ENCODE results near the gene TMCO4.
A peak's percentile ranks its signal among the peaks of the same experiment; 100 is the strongest.

The TMCO4 gene

DNA sequence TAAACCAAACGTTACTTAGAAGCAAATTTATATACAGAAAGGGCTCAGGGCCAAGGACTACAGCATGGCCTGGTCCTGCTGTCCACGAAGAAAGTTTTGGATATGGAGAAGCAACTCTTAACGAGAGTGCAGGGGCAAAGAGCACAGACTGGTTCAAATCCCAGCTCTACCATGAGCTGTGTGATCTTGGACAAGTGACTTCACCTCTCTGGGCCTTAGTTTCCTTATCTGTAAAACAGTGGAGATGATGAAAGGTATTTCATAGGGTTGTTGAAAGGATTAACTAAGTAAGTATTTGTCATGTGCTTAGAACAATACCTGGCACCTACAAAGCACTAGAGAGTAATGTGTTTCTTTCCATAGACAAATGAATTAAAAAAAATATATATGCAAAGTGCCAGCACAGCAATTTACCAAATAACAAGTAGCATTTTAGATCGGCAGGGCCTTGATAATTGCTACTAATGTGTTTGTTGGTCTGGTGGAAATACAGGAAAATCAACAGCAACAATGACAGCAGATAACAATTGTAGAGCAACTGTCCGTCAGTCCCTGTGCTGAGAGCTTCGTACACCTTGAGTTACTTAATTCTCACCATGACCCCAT lies 25.4 kb downstream of the TMCO4 start:
- DNase-seq, result no peak

DNA sequence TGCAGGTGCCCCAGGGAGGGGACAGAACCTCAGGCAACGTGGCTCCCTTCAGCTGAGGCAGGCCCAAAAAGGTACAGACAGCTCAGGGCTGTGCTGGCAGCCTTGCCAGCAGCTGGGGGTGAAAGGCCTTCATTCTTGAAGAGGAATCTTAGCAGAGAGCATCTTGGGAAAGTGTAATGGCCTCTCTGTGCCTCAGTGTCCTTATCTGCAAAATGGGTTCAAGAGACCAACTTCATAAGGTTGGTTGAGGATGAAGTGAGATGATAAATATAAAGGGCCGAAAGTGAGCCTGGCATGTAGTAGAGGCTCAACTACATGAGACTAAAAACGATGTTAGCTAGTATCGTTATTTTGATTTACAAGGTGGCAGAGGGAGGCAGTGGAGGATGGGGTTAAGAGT lies 26.2 kb downstream of the TMCO4 start:
- no peak for DNase-seq

DNA sequence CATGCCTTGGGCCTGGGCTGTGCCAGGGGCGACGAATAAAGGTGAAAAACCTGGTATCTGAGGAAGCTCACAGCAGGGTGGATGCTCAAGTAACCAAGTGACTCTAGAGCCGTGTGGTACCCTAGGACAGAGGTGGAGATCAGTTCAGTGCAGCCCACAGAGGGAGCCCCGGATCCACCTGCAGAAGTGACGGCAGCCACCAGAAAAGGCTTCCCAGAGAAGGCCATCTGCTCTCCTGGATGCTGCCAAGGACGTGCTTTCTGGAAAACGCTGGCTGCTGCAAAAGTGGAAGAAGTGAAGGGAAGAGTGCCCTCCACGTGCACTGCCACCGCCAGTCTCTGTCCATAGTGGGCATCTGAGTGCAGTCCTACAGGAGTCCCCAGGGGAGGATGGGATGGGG lies 27.7 kb downstream of the TMCO4 start:
- no peak for DNase-seq

DNA sequence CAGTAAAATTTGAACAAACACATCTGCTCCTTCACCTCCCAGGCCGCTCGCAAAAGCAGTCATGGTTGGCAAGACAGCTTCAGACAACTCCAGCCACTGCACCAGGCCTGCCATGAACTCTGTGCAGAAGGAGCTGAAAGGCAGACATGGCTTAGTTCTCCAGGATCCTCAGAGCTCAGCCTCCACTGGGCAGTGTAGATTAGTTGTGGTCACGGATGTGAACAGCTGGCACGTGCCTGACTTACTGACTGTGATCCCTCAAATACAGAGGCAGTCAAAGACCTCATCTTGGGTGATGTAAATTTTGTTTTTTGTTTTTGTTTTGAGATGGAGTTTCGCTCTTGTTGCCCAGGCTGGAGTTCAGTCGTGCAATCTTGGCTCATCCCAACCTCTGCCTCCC lies 28.4 kb downstream of the TMCO4 start:
- DNase-seq, result no peak

DNA sequence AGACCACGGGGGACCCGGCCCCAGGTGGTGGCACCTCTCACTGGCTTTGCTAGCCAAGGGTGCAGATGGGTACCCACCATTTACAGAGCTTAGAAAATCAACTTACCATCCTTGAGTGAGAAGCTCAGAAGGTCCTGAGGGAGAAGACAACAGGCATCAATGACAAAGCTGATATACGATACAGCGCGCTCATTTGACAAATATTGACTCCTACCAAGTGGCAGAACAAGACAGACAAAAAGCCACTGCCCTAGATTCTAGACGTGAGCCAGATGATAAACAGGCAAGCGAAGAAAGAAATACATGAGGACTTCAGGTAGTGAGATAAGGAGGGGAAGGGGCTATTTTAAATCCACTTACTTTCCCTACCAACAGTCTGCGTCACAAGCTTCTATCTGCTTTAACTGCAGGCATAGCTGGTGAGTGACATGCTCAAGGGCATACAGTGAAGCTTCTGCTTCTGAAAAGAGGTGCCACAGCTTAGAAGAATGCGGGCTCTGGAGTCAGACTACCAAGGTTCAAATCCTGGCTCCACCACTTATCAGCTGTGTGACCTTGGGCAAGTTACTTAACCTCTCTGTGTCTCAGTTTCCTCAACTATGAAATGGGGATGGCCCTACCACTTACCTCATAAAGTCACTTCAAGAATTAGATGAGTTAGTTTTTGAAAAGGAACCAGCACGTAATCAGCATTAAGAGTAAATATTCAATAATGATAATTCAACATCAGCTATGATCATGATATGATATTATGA lies 29.1 kb downstream of the TMCO4 start:
- no peak for DNase-seq

DNA sequence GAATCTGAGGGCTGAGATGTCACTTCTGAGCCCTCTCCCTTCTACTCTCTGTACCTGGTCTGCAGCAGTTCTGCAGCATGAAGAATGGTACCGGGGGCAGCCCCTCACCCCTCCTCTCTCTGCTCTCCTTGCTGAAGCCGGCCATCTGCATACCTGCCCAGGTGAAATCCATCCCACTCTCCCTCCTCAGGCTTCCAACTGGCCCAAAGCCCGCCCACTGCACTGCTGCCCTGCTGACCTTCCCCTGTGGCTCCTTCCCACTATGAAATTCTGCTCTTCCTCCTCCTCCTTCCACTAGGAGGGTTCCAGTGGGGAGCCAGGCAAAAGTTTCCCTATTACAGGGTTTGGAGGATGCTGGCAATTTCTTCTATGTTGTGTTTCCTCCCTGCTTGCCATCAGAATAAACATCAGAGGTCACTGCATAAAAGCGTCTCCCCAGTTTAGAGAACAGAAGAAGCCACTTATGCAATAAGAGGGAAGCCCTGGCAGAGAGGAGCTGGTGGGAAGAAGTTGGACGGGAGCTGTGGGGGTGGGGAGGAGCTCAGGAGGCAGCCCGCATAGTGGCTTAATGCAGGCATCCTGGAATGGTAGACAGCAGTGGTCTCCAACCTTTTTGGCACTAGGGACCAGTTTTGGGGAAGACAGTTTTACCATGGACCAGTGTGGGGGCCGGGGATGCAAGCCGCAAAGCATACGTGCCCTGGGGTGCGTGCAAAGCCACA lies 30.3 kb downstream of the TMCO4 start:
- no peak for DNase-seq

DNA sequence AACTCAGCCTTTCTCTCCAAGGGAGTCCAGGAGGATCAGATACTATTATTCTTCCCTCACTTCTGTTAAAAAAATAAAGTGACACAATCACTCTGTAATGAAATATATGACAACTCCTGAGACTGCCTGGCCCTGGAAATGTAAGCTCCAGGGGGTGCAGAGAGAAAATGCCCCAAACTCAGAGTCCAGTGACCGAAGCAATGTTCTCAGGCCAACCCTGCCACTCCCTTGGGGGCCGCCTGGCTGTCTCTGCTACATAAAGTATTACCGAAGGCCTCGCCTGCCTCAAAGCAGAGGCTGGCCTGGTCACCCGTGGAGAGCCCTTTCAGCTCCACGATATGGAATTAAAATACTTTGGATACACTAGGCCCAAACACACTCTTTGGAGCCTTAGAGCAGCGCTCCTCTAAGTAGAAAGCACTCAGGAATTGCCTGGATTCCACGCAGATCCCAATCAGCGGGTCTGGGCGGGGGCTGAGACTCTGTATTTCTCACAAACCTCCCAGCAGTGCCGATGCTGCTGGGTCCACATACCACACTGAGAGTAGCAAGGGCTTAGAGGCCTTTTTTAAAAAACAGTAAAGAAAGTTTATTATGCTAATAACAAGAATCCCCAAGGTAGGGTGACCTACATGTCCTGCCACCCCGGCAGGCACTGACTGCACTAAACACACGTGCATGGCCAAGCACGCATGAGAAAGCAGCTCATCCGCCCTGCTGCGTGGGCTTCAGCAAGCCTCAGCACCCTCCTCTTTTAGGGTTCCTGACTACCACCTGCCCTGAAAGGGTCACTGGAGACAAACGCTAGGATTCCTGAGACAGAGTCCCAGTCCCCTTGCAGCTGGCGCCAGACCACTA lies 31.1 kb downstream of the TMCO4 start:
- no peak for DNase-seq

DNA sequence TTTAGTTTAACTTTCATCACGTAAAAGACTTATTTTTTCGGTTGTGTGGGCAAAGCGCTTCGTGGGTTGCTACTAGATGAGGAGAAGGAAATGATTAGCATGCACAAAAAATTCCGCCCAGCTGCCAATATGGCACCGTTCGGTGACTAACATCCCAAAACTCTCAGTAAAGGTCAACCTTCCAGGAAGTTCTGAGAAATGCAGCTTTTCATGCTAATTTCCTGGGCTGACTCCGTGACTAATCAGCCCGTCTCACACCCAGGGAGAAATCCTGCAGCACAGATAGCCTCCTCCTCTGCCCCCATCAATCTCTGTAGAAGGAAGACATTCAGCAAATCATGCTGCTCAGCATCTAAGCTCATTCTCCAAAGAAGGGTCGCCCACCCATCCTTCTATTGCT lies 34.1 kb downstream of the TMCO4 start:
- DNase-seq, result no peak

DNA sequence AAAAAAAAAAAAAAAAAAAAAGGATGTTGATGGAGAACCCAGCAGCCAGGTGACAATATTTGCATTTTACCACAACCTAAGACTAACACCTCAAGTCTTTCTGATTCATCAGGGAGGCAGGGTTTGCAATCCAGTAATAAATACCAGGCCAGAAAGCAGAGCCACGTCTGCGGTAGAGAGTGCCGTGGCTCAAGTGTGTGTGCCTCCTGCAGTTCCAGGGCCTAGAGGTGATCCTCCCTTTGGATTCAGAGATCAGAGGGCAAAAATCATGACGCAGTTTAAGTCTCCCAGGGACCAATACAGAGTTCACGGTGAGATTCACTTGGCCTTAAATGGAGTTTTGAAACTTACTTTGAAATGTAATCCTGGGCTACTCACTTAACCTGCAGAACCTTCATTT lies 34.9 kb downstream of the TMCO4 start:
- DNase-seq, result no peak

DNA sequence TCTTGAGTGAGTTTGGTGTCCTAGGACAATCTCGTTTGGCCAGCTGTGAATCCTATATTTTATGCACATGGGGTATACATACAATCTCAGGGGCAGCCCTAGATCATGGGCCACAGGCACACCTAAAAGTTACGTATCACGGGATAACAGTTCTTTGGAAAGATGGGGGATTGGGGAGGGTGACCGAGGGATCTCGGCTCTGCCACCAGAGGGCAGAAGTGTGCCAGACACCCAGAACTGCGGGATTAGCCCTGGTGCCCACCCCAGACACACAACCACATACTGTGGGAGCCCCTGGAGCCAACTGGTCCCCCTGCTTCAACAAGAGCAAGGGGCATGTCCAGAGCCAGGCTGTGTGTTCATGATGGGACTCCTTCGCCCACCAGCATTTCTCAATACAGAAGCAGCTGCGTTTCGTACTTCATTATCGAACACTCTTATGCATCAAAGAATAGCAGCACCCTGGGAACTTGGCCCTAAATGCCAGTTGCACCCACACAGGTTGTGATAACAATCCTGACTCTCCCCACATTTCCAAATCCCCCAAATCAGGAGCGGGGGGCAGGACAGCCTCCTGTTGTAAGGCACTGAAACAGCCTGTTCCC lies 37.4 kb downstream of the TMCO4 start:
- peak; percentile 28 for DNase-seq

DNA sequence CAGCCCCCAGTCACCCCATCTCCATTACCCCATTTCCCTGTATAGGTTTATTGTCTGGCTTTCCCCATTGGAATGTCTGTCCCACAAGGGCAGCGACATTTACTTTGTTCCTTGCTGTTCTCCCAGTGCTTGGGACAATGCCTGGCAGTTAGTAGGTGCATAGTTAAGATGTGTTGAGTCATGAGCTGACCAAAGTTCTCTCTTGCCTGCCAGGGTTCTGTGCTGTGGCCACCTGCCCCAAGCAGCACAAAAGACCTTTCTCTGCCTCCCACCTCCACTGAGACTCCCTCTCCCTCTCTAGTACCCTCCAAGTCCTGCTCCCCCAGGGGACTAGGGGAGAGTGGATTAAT lies 40.0 kb downstream of the TMCO4 start:
- DNase-seq, result no peak

DNA sequence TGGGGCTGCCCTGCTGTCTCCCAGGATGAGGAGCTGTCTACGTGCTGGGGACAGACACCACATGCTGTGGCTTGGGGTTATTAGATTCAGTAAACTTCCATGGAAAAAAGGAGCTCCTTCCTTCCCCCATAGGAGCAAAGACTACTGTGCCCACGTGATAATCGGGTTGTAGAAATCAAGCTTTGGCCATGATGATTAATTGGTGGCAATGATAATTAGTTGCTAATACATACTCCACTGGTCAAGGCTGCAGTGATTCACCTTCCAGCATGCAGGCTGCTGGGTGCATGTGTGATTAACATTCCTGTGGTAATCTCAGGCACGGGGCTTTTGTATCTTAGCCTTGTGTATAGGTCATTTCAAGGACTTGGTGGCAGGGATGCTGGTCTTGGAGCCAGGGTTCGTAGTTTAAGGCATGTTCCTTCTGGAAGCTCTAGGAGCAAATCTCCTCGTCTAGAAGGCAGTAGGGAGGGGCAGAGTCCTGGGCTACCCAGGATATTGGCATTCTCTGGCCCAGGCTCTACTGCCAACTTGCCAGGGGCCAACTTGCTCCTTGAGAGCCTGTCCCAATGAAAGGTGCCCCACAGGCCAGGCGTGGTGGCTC lies 41.4 kb downstream of the TMCO4 start:
- DNase-seq, result no peak

DNA sequence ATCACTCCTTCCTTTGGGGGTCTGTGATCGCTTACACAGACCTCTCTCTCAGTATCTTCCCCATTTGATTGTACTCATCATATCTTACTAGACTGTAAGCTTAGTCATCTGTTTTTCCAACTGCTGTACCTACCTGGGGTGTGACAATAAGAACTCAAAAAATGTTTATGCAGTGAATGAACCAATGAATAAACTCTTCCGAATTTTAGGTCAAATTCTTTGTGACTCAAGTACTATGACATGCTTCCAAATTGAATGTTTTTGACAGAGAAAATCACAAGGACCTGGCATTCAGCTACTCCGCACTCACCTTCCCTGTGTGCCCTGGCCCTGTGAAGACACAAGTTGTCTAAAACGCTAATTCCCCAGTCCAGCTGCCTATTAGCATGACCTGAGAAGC lies 42.1 kb downstream of the TMCO4 start:
- no peak for DNase-seq

DNA sequence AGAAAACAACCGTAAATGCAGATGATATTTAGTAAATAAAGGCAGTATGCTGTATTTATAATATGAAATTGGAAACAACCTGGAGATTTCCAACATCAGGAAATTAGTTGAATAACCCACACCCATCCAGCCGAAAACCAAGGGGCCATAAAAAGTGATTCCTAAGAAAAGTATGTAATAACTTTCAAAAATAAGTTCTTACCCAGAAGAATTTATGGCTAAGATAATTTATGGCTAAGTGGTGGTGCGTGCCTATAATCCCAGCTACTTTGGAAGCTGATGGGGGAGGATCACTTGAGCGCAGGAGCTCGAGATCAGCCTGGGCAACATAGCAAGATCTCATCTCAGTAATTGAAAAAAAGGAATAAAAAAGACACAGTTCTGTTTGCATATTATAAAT lies 43.2 kb downstream of the TMCO4 start:
- DNase-seq, result no peak

DNA sequence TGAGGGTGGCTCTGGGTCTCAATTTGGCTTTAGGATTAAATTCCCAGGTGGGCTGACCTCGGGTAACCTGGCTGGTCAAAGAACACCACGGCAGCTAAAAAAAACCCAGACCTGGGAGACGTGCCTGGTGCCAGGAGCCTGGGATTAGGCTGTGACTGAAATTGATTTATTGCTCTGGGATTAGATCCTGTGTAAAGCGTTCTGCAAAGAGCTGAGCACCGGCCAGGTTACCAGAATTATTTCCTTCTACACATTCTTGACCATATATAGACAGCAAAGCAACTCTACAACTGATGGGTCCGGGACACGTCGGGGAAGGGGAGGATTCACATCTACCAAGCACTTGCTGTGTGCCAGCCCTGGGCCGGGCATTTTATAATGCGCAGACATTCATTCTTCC lies 45.2 kb downstream of the TMCO4 start:
- DNase-seq, result no peak

DNA sequence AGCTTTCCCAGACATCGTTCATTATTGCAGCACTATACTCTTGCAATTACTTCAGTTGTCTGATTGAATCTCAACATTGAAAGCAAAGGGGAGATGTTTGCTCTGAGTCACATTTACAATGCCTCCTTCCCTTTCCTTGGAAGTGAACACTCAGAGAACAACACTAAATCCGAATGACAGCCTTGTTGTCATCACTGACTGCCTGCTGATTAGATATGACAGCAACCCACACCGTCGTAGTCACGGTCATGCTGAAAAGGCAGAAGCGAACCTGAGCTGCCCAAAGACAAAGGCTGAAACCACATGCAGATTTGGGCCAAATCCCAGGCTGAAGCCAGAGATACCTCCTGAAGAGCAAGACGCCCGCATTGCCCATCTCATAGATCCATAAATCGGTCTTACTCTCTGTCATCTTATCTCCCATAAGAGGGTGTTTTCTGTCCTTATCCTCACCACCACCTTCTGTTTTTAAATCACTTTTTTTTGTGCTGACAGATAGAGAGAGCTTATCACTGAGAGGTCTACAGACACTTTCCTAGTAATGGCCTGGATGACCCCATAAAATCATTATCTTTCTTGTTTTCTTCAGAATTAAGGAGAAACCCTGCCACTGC lies 47.5 kb downstream of the TMCO4 start:
- DNase-seq, result no peak

DNA sequence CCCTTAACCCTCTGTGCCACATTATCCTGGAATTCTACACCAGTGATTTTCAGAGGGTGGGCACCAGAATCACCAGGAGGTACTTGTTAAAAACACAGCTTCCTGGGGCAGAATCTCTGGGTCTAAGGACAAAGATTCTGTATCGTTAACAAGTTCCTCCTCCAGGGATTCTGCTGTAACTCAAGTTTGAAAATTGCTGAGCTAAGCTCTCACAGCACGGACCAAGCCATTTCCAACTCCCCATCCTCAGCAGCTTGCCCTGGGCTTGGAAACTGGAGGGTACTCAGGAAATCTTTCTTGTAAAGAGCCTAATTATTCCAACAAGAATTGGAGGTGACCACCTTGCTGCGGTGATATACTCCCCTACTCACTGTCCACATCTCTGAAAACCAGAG lies 48.8 kb downstream of the TMCO4 start:
- no peak for DNase-seq

DNA sequence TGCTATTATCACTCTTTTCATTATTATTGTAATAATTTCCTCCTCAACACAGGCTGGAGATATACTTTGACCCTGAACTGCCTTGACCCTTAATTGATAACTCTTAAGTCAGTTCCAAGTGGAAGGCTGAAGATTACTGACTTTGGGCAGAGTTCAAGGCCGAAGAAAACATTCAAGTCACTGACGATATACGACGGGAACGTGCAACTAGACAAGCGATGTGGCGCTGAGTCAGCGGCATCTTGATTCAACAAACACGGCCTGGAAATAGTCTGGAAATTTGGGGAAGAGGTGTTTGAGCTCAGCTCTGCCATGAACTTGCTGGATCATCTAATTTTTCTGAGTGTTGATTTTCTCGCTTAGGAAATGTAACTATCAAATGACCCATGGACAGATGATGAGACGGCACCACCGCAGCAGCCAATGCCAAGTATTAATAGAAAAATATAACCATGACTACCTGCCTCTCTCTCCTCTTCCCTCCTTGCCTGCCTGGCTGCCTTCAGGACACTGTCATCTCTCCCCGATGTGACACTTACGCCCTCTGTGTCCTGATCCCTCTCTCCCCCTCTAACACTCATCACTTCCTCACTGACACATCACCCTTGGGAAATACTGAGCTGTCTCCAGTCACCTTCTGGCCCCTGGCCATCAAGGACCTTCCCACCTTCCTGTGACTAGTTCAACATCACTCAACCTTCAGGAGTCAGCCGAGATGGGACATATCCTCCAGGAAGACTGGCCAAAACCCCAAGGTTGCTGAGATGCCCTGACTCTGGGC lies 49.4 kb downstream of the TMCO4 start:
- DNase-seq, result no peak

DNA sequence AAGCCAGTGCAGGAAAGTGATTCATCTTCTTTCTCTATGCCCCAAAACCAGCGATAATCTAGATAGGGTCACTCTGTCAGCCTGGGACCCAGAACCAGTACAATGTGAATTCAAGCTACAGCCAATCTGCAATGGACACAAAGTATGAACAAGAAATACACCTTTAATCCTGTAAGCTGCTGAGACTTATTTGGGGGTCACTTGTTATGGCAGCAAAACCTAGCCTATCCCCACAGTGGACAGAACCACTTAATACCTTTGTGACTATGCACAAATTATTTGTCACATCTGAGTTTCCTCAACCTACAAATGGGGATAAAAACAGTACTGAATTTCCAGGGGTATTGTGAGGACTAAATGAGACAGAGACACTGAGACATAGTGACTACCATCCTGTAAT lies 50.0 kb downstream of the TMCO4 start:
- no peak for DNase-seq

DNA sequence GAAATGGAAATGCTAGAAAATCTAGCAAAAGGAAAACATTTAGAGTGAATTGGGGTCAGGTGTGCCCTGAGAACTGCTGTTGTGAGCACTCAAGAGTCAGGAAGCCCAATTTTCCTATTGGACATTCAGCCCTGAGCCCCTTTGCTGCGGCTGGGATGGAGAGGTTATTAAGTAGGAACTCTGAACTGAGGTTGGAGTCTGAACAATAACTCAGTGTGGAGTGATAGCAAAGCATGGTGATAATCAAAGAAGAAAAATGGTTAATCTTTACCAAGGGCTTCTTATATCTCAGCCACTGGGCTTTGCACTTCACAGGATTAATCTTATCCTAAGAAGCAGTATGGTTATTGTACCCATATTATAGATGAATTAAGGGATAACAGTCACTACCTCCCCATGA lies 52.0 kb downstream of the TMCO4 start:
- no peak for DNase-seq

DNA sequence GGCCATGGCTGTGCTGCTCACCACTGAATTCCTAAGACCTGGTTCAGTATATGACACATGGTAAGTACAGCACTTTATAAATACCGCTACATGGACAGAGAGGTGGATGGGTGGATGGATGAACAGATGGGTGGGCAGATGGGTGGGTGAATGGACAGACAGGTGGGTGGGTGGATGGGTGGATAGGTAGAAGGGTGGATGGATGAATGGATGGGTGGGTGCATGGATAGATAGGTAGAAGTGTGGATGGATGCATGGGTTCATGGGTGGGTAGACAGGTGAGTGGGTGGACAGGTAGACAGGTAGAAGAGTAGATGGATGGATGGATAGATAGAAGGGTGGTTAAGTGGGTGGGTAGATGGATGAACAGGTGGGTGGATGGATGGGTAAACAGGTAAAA lies 54.8 kb downstream of the TMCO4 start:
- no peak for DNase-seq
